Activated B cell treated with CpG ODN at 0.5 μM for 24 hours (primary cell): ENCODE measurements around the gene PLG. TPM values are rescaled to one million over a fixed set of nuclear protein-coding genes. Genes with fewer than 3 reads are reported as not detected.
"Not testable (repeated sequence)": the region's sequence is repeated elsewhere in the genome, so short reads cannot be mapped to it uniquely, and the experiment has no call there.

ENCODE experiments used
- ATAC-seq: fragments of 200-7000 bp; cut with Tn5 transposase; one replicate; pipeline ENCODE4 v1.10.0; 2021; ENCODE audit warnings: low read depth, mild to moderate bottlenecking, moderate library complexity
- CTCF ChIA-PET: fragments of 350-600 bp; sonication (Branson Sonifier 250); formaldehyde crosslinking; loops from one replicate; lab custom pipeline; 2021; ENCODE audit warnings: antibody characterized with exemption; lab: Charles Lee
- POLR2A ChIA-PET: fragments of 350-600 bp; sonication (Branson Sonifier 250); formaldehyde crosslinking; loops from one replicate; lab custom pipeline; 2021; ENCODE audit warnings: antibody characterized with exemption; lab: Charles Lee
- DNase-seq: peaks from one replicate; pipeline ENCODE4 v3.0.0; 2022
- H3K27ac Mint-ChIP-seq: one replicate; pipeline ENCODE4 v1.8.0; 2020; ENCODE audit warnings: mixed read lengths
- H3K27me3 Mint-ChIP-seq: one replicate; pipeline ENCODE4 v1.8.0; 2021; ENCODE audit warnings: mixed read lengths
- H3K36me3 Mint-ChIP-seq: one replicate; pipeline ENCODE4 v1.8.0; 2021; ENCODE audit warnings: low read depth, mixed read lengths
- H3K4me1 Mint-ChIP-seq: one replicate; pipeline ENCODE4 v1.8.0; 2021; ENCODE audit warnings: mixed read lengths
- H3K4me3 Mint-ChIP-seq: one replicate; pipeline ENCODE4 v1.8.0; 2020; ENCODE audit warnings: mild to moderate bottlenecking, mixed read lengths
- H3K9me3 Mint-ChIP-seq: one replicate; pipeline ENCODE4 v1.8.0; 2020; ENCODE audit warnings: mixed read lengths
- CTCF ChIP-seq: fragments of 200-600 bp; IDR thresholded peaks from one replicate; pipeline ENCODE4 v1.8.0; 2022; ENCODE audit warnings: antibody characterized with exemption, mild to moderate bottlenecking
- intact Hi-C: fragments of 100-400 bp; cut with micrococcal nuclease; formaldehyde crosslinking; loops from one replicate; pipeline ENCODE4 v1.15.1; 2024
- total RNA-seq: library from RNA; stranded (reverse); gene quantifications from 2 replicates; pipeline ENCODE4 v1.2.3, GENCODE V29; 2022

PLG gene
- total RNA-seq, result 0.27 and 0.31 TPM in 2 replicates

- H3K4me1 Mint-ChIP-seq, ATAC-seq, H3K36me3 Mint-ChIP-seq, DNase-seq, H3K4me3 Mint-ChIP-seq, H3K9me3 Mint-ChIP-seq, H3K27ac Mint-ChIP-seq, intact Hi-C loops, CTCF ChIA-PET, POLR2A ChIA-PET: not testable (repeated sequence)
- peaks cover 23% of the 10 kb centered on the region for H3K27me3 Mint-ChIP-seq
These were observed at the start of gene PLG for GRCh38 chr6:160701918-160702680. TSS of gene PLG (plus strand) at chr6:160702244. CDS start at chr6:160702305, 61 bp downstream.

DNA sequence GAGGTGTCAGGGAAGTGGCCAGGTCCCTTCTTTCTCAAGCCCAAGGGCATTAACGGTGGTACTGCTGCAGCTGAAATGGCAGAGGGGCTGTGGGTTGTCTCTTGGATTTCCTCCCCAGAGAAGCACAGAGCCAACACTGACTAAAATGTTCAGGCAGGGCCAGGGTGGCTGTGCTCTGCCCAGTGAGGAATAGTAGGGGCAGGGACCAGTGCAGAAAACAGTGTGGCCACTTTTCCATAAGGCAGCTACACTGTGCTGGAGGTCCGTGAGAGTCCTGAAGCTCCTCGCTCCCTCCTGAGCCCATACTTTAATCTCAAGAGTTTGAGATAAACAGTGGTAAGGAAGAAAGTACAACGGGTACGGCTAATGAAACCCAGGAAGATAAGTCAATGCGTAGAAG is 42.5 kb upstream of the PLG start:
- intact Hi-C loops, result no loop called here
- Mint-ChIP-seq H3K27ac (no peak overlapping the region), H3K27me3 (peaks cover 5% of the 10 kb centered on the region), H3K4me3 (no peak overlapping the region), H3K4me1 (no peaks in the 10 kb centered on the region), H3K9me3 (peaks cover 4% of the 10 kb centered on the region), H3K36me3 (no peaks in the 10 kb centered on the region)
- POLR2A ChIA-PET, result no interaction called here
- TF ChIP-seq CTCF, result no peak
- CTCF ChIA-PET, result no interaction called here
- no peak for DNase-seq
- no peak for ATAC-seq

- H3K9me3 Mint-ChIP-seq, result peaks cover 4% of the 10 kb centered on the region
- no peak for TF ChIP-seq CTCF
- peaks cover 6% of the 10 kb centered on the region for H3K27me3 Mint-ChIP-seq
- H3K4me1 Mint-ChIP-seq, result no peaks in the 10 kb centered on the region
- no peak overlapping the region for H3K4me3 Mint-ChIP-seq
- intact Hi-C loops, result no loop called here
- ChIA-PET CTCF (no interaction called here), POLR2A (no interaction called here)
- DNase-seq, result no peak
- ATAC-seq, result no peak
- no peaks in the 10 kb centered on the region for H3K36me3 Mint-ChIP-seq
- no peak overlapping the region for H3K27ac Mint-ChIP-seq
These were observed 40.8 kb upstream of the PLG start for GRCh38 chr6:160661216-160661615.

DNA sequence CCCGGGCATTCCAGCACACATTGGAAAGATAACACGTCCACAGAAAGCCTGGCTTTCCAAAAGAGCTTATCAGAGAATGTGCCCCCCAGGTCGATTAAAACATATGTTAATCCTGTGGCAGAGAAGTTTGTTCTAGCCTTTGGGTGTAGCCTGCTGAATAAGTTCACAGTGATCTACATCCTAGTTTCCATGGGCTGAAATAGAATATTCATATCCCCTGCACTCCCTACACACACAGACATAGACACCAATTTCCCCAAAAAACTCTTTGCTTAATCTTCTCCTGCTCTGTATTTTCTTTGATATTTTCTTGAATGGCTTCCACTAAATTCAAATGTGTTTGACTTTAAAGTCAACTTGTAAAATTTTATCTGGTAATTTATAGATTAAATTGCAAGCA is 39.6 kb upstream of the PLG start:
- ChIA-PET CTCF (no interaction called here), POLR2A (no interaction called here)
- H3K4me1 Mint-ChIP-seq, result no peaks in the 10 kb centered on the region
- intact Hi-C loops, result no loop called here
- H3K27me3 Mint-ChIP-seq, result peaks cover 6% of the 10 kb centered on the region
- no peak overlapping the region for H3K27ac Mint-ChIP-seq
- DNase-seq (no peak), ATAC-seq (no peak)
- H3K4me3 Mint-ChIP-seq, result no peak overlapping the region
- no peak for TF ChIP-seq CTCF
- no peaks in the 10 kb centered on the region for H3K36me3 Mint-ChIP-seq
- H3K9me3 Mint-ChIP-seq, result no peaks in the 10 kb centered on the region

GRCh38 chr6:160662842-160663241 is 39.2 kb upstream of the PLG start:
- intact Hi-C loops, result no loop called here

GRCh38 chr6:160664198-160664597 is 37.8 kb upstream of the PLG start, which contains the start of gene LPA:
TSS of gene LPA (minus strand) at chr6:160664275. CDS start at chr6:160664214, 61 bp downstream.
- CTCF ChIA-PET, H3K4me3 Mint-ChIP-seq, POLR2A ChIA-PET, ATAC-seq, H3K27me3 Mint-ChIP-seq, H3K27ac Mint-ChIP-seq, H3K36me3 Mint-ChIP-seq, H3K4me1 Mint-ChIP-seq, intact Hi-C loops, DNase-seq, H3K9me3 Mint-ChIP-seq: not testable (repeated sequence)

More at GRCh38 chr6:160662842-160663241, 39.2 kb upstream of the PLG start:
- ChIA-PET POLR2A (no interaction called here), CTCF (no interaction called here)
- no peak for ATAC-seq
- Mint-ChIP-seq H3K9me3 (no peaks in the 10 kb centered on the region), H3K27ac (no peak overlapping the region), H3K27me3 (peaks cover 6% of the 10 kb centered on the region), H3K4me3 (no peak overlapping the region), H3K36me3 (no peaks in the 10 kb centered on the region), H3K4me1 (no peaks in the 10 kb centered on the region)
- TF ChIP-seq CTCF, result no peak
- no peak for DNase-seq
